ENCODE results near the gene SMTN. TPM values are rescaled to one million over a fixed set of nuclear protein-coding genes. Genes with fewer than 3 reads are reported as not detected.

The SMTN gene
- total RNA-seq, 3 donors from 2014 or later (not counting 1 experiment from before 2014, with no cell fraction given): 2.1 to 4.3 (median 3.6) TPM

DNA sequence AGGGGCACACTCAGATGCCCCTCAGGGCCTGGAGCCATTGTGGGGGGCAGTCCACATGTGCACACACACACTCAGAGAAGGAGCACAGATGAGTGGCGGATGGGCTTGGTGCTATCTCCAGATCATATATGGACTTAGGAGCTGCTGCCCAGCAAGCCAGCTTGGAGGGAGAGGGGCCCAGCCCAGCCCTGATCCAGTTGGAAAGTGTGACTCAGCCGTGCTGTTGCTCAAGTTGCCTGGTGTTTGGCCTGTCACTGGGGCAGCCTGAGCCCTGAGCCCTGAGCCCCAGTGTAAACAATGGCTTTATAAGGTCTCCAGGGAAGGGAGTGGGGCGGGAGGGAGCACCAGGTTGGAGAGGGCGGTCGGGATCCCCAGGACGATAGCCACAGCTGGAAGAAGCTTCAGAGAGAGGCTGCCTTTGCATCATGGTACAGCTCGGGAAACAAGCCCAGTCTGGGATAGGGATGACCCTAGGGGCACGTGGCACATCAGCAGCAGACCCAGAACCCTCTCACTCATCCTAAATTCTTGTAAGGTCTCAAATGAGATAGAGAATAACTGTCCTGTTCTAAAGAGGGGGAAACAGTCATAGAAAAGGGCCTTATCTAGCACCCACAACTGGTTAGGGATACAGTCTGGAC lies 21.4 kb downstream of the SMTN start:
- 89% methylated on average over 7 of the region's 8 CpGs for WGBS (ENCODE audit: insufficient coverage)
- no peak overlapping the region for H3K4me3 Mint-ChIP-seq
- no peaks in the 10 kb centered on the region for H3K27me3 Mint-ChIP-seq (ENCODE audit: low read depth in 2 of 2)
- peaks cover 9% of the 10 kb centered on the region for H3K4me1 ChIP-seq (ENCODE audit: control insufficient read depth, insufficient read depth, low read length)
- H3K27ac Mint-ChIP-seq: no peak overlapping the region
- H3K4me3 ChIP-seq (ENCODE audit: low read length): no peak overlapping the region
- H3K4me1 Mint-ChIP-seq: peaks cover 2 to 12% of the 10 kb centered on the region in 2 donors
- no peak overlapping the region for H3K27ac ChIP-seq (ENCODE audit: low read length)
- no peak for ATAC-seq
- TF ChIP-seq, protein P1, sequence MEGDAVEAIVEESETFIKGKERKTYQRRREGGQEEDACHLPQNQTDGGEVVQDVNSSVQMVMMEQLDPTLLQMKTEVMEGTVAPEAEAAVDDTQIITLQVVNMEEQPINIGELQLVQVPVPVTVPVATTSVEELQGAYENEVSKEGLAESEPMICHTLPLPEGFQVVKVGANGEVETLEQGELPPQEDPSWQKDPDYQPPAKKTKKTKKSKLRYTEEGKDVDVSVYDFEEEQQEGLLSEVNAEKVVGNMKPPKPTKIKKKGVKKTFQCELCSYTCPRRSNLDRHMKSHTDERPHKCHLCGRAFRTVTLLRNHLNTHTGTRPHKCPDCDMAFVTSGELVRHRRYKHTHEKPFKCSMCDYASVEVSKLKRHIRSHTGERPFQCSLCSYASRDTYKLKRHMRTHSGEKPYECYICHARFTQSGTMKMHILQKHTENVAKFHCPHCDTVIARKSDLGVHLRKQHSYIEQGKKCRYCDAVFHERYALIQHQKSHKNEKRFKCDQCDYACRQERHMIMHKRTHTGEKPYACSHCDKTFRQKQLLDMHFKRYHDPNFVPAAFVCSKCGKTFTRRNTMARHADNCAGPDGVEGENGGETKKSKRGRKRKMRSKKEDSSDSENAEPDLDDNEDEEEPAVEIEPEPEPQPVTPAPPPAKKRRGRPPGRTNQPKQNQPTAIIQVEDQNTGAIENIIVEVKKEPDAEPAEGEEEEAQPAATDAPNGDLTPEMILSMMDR (IDR thresholded peaks at IDR 0.05): no peak
- intact Hi-C loops (cut with micrococcal nuclease): no loop called here
- no peaks in the 10 kb centered on the region for H3K36me3 Mint-ChIP-seq
- H3K9me3 Mint-ChIP-seq: no peaks in the 10 kb centered on the region
- no peak for DNase-seq
- H3K36me3 ChIP-seq (ENCODE audit: control insufficient read depth, insufficient read depth, low read length): no peaks in the 10 kb centered on the region
- H3K27me3 ChIP-seq (ENCODE audit: control insufficient read depth, insufficient read depth, low read length): no peaks in the 10 kb centered on the region
- H3K9me3 ChIP-seq (ENCODE audit: control insufficient read depth, insufficient read depth, low read length): no peaks in the 10 kb centered on the region

GRCh38 chr22:31103111-31103510 lies 22.0 kb downstream of the SMTN start:
- Mint-ChIP-seq H3K4me1 (peaks cover 7 to 18% of the 10 kb centered on the region in 2 donors), H3K27ac (no peak overlapping the region), H3K9me3 (no peaks in the 10 kb centered on the region), H3K36me3 (no peaks in the 10 kb centered on the region), H3K4me3 (no peak overlapping the region), H3K27me3 (ENCODE audit: low read depth in 2 of 2) (no peaks in the 10 kb centered on the region)
- no peaks in the 10 kb centered on the region for H3K27me3 ChIP-seq (ENCODE audit: control insufficient read depth, insufficient read depth, low read length)
- H3K4me1 ChIP-seq (ENCODE audit: control insufficient read depth, insufficient read depth, low read length): peaks cover 15% of the 10 kb centered on the region
- DNase-seq: no peak
- ATAC-seq: no peak
- H3K27ac ChIP-seq (ENCODE audit: low read length): no peak overlapping the region
- no peaks in the 10 kb centered on the region for H3K36me3 ChIP-seq (ENCODE audit: control insufficient read depth, insufficient read depth, low read length)
- no peaks in the 10 kb centered on the region for H3K9me3 ChIP-seq (ENCODE audit: control insufficient read depth, insufficient read depth, low read length)
- intact Hi-C loops (cut with micrococcal nuclease): no loop called here
- TF ChIP-seq, protein P1 (IDR thresholded peaks at IDR 0.05): no peak
- no peak overlapping the region for H3K4me3 ChIP-seq (ENCODE audit: low read length)
- WGBS (ENCODE audit: insufficient coverage): 96% methylated on average over 2 of the region's 2 CpGs

DNA sequence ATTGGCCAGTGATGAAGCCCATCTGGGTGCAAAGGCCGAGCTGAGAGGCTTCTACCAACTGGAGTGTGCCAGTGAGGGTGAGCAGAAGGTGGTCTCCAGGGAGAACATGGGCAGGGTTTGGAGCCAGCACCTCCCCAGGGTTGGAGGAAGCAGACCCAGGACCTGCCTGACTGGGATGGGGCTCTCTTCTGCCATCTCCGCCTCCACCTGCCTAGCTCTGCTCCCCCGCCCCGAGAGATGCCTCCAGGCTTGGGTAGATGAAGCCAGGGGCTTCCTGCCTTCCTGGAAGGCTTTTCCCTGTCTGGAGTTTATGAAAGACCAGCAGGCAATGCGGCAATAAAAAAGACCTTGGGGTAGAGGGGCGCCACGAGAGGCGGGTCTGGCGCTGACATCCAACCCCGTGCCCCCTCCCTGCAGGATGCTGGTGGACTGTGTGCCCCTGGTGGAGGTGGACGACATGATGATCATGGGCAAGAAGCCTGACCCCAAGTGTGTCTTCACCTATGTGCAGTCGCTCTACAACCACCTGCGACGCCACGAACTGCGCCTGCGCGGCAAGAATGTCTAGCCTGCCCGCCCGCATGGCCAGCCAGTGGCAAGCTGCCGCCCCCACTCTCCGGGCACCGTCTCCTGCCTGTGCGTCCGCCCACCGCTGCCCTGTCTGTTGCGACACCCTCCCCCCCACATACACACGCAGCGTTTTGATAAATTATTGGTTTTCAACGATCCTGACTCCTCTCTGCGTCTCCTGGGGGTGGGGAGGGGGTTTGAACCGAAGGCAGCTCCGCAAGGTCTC lies 23.0 kb downstream of the SMTN start:
- Mint-ChIP-seq H3K36me3 (no peaks in the 10 kb centered on the region), H3K4me1 (peaks cover 7 to 18% of the 10 kb centered on the region in 2 donors), H3K9me3 (no peaks in the 10 kb centered on the region), H3K27me3 (ENCODE audit: low read depth in 2 of 2) (no peaks in the 10 kb centered on the region), H3K27ac (no peak overlapping the region), H3K4me3 (no peak overlapping the region)
- ATAC-seq: no peak
- WGBS (ENCODE audit: insufficient coverage): 95% methylated on average over 26 of the region's 33 CpGs
- Histone ChIP-seq H3K4me1 (ENCODE audit: control insufficient read depth, insufficient read depth, low read length) (peaks cover 17% of the 10 kb centered on the region), H3K36me3 (ENCODE audit: control insufficient read depth, insufficient read depth, low read length) (no peaks in the 10 kb centered on the region), H3K27ac (ENCODE audit: low read length) (no peak overlapping the region), H3K4me3 (ENCODE audit: low read length) (no peak overlapping the region), H3K9me3 (ENCODE audit: control insufficient read depth, insufficient read depth, low read length) (no peaks in the 10 kb centered on the region), H3K27me3 (ENCODE audit: control insufficient read depth, insufficient read depth, low read length) (no peaks in the 10 kb centered on the region)
- intact Hi-C loops (cut with micrococcal nuclease): no loop called here
- DNase-seq: no peak
- TF ChIP-seq, protein P1 (IDR thresholded peaks at IDR 0.05): no peak

Data from natural killer cell (primary cell).